RWPE1 (cell line): ENCODE data around the gene GRIK2.
A peak's percentile ranks its signal among the peaks of the same experiment; 100 is the strongest.

Experiments
- CTCF ChIA-PET: fragments of 350-600 bp; sonication (Branson Sonifier 250); formaldehyde crosslinking; extraction: SDS; loops from one replicate; lab custom pipeline; 2021; lab: Yijun Ruan, JAX
- POLR2A ChIA-PET: fragments of 400-600 bp; formaldehyde crosslinking; extraction: SDS; loops from one replicate; lab custom pipeline; 2020; ENCODE audit warnings: antibody characterized with exemption; ENCODE audit not compliant: low non-redundant PET; lab: Yijun Ruan, JAX
- DNase-seq: peaks from one replicate; pipeline ENCODE4 v3.0.0; 2012; ENCODE audit warnings: low spot score
- H3K27ac ChIP-seq: fragments of 450-650 bp; 2 replicates; pipeline ENCODE4 v1.5.1; 2017
- TF ChIP-seq, protein P1 (sequence below): fragments of 450-650 bp; conservative IDR thresholded peaks from 2 replicates; pipeline ENCODE4 v1.5.1; 2017; ENCODE audit warnings: low read depth, mild to moderate bottlenecking

GRIK2 gene

DNA sequence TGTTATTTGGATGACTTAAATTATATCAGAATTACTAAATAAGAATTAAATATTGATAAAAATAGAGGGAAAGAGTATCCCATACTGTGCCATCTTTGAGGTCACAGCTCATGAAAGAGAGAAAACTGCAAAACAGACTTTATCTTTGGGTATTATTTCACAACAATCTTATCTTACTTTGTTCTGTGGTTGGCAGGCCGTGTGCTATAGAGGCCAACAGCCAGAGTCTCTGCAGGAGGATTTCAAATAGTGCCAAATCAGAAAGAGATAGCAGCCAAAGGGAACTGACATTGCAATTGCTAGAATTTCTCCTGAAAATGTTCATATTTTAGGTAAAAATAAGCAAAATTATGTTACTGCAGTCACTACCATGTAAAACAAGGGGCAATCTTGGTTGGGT, 354.2 kb downstream of the GRIK2 start:
- TF ChIP-seq, protein P1, sequence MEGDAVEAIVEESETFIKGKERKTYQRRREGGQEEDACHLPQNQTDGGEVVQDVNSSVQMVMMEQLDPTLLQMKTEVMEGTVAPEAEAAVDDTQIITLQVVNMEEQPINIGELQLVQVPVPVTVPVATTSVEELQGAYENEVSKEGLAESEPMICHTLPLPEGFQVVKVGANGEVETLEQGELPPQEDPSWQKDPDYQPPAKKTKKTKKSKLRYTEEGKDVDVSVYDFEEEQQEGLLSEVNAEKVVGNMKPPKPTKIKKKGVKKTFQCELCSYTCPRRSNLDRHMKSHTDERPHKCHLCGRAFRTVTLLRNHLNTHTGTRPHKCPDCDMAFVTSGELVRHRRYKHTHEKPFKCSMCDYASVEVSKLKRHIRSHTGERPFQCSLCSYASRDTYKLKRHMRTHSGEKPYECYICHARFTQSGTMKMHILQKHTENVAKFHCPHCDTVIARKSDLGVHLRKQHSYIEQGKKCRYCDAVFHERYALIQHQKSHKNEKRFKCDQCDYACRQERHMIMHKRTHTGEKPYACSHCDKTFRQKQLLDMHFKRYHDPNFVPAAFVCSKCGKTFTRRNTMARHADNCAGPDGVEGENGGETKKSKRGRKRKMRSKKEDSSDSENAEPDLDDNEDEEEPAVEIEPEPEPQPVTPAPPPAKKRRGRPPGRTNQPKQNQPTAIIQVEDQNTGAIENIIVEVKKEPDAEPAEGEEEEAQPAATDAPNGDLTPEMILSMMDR: no peak
- POLR2A ChIA-PET: no interaction called here
- DNase-seq: no peak
- CTCF ChIA-PET: no interaction called here
- no peak overlapping the region for H3K27ac ChIP-seq

- CTCF ChIA-PET: no interaction called here
- TF ChIP-seq, protein P1: no peak
- no peak overlapping the region for H3K27ac ChIP-seq
- POLR2A ChIA-PET: no interaction called here
- DNase-seq: no peak
These were observed 362.4 kb downstream of the GRIK2 start for GRCh38 chr6:101755931-101756330.

DNA sequence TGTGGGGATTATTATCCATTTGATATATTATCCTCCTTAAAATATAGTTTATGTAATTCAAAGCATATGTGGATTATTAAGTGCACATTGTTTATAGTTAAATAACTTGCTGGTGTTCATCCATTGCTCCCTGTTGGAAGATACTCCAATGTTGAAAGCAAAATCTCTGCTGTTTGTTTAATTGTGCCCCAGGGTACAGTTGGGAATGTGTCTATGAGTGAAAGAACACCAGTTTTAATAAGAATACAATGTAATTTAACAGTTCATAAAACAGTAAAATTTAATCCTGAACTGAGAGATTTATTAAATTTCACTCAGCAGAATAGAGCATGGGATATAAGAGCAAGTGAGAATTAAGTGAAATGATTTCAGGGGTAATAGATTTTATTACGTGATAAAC, 364.9 kb downstream of the GRIK2 start:
- ChIA-PET POLR2A (no interaction called here), CTCF (no interaction called here)
- DNase-seq: no peak
- H3K27ac ChIP-seq: no peak overlapping the region
- TF ChIP-seq, protein P1: no peak

DNA sequence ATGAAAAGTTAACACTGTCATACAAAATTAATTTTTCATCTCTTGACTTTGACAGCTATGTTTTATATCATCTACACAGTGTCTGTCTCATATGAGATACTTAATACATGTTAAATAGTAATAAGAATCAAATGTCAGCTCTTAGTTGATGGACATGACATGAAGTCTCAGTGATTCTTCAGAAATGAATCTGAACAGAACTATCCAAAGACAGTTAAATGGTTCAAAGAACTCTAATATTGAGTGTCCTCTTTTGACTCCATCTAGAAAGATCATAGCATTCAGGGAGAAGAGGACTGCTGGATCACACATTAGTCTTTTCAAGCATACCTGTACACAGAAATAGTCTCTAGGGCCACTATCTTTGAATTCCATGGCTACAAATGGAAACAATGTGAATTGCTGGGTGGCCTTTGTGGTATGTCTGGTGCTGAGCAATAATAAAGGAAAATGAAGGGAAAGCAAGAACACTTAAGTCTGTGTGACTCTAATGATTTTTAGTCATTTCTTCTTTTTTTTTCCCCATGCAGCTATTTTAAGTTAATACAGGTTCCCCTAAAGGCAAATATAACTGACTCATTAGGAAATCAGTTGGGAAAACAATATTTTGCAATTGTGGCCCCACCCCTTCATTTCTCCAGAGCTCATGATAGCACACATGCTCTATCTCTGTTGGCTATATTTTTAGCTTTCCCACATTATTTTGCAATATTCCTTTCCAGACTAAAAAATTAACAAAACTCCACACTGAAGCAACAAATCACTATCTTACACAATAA, 367.5 kb downstream of the GRIK2 start:
- TF ChIP-seq, protein P1: no peak
- ChIA-PET POLR2A (no interaction called here), CTCF (interaction anchor here (0.6 kb wide), 1 partner anchor 143 kb away, joined by 3 read pairs; no protein-coding TSS in a partner anchor)
- H3K27ac ChIP-seq: no peak overlapping the region
- DNase-seq: peak; percentile 53

GRCh38 chr6:101762851-101763250, 369.3 kb downstream of the GRIK2 start:
- TF ChIP-seq, protein P1: no peak
- ChIA-PET CTCF (no interaction called here), POLR2A (no interaction called here)
- no peak overlapping the region for H3K27ac ChIP-seq
- no peak for DNase-seq

DNA sequence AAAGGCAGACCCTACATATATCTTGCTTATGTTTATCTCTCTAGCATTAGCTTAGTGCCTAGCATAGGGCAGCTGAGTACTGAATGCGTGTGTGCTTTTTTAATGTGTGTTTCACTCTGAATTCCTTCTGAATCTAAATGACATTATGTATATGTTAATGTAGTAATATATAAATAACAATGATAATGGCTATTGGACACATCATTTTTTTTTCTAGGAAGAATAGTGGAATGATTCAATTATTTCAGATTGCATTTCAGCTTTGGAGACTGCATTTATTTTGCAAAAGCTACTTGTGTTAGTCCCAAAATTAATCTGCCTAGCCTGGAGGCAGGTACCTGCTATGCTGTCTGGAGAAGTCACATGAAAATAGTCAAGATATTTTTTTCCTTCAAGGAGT, 371.8 kb downstream of the GRIK2 start:
- no peak for DNase-seq
- POLR2A ChIA-PET: no interaction called here
- TF ChIP-seq, protein P1: no peak
- CTCF ChIA-PET: no interaction called here
- H3K27ac ChIP-seq: no peak overlapping the region
